Measurements from ENCODE around the gene CFAP54.

Gene CFAP54

GRCh38 chr12:96749999-96750398 lies 260.6 kb downstream of the CFAP54 start:
- no peak for DNase-seq (ENCODE audit: low read depth, low spot score)
- H3K4me3 ChIP-seq (ENCODE audit: low read length), result no peak overlapping the region
- no peaks in the 10 kb centered on the region for H3K4me1 ChIP-seq (ENCODE audit: control insufficient read depth, insufficient read depth, low read length)
- H3K27ac ChIP-seq (ENCODE audit: low read length), result no peak overlapping the region
- H3K9me3 ChIP-seq (ENCODE audit: control insufficient read depth, insufficient read depth, low read length), result no peaks in the 10 kb centered on the region
- no peaks in the 10 kb centered on the region for H3K36me3 ChIP-seq (ENCODE audit: control insufficient read depth, insufficient read depth, low read length)
- WGBS (ENCODE audit: insufficient coverage, insufficient read length), result no CpG with 5 or more reads among the region's 1 CpG
- H3K27me3 ChIP-seq (ENCODE audit: control insufficient read depth, insufficient read depth, low read length), result no peaks in the 10 kb centered on the region

DNA sequence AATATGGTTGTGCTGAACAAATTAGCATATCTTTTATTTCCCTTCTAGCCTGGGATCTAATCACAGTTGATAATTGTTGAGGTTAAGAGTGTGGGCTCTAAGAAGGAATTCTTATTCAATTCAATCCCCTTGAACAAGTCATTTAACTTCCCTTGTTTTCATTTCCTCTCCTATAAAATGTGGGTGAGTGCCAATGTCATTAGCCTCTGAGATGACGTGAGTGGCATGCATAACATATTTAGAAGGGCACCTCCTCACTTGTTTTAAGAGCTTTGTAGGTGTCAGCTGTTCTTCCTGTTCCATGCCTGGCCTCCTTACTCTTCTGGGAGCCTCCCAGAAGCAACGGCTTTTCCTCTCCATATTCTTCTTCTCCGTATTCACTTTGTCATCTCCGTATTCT lies 262.2 kb downstream of the CFAP54 start:
- H3K9me3 ChIP-seq (ENCODE audit: control insufficient read depth, insufficient read depth, low read length), result no peaks in the 10 kb centered on the region
- WGBS (ENCODE audit: insufficient coverage, insufficient read length), result no CpG with 5 or more reads among the region's 4 CpGs
- no peaks in the 10 kb centered on the region for H3K27me3 ChIP-seq (ENCODE audit: control insufficient read depth, insufficient read depth, low read length)
- H3K36me3 ChIP-seq (ENCODE audit: control insufficient read depth, insufficient read depth, low read length), result no peaks in the 10 kb centered on the region
- DNase-seq (ENCODE audit: low read depth, low spot score), result no peak
- no peak overlapping the region for H3K27ac ChIP-seq (ENCODE audit: low read length)
- H3K4me1 ChIP-seq (ENCODE audit: control insufficient read depth, insufficient read depth, low read length), result no peaks in the 10 kb centered on the region
- no peak overlapping the region for H3K4me3 ChIP-seq (ENCODE audit: low read length)

GRCh38 chr12:96752211-96752610 lies 262.8 kb downstream of the CFAP54 start:
- DNase-seq (ENCODE audit: low read depth, low spot score), result no peak
- no CpG with 5 or more reads among the region's 2 CpGs for WGBS (ENCODE audit: insufficient coverage, insufficient read length)

DNA sequence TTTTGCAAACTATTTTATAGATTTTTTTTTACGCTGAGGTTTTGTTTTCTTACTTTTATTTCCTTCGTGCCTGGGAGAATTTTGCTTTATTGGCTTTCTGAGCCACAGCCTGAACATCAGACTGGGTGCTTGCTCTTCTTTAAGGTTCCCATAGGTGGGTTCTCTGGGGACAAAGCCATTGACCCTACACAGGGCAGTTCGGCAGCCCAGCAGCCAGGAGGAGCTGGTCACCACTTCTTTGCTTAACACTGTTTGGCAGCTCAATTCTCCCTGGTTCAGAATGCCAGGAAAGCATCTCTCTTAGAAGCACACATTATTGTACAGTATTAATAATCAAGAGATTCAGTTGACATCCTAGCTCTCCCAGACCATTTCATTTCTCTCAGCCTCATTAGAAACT lies 276.9 kb downstream of the CFAP54 start:
- DNase-seq (ENCODE audit: low read depth, low spot score), result no peak
- H3K36me3 ChIP-seq (ENCODE audit: control insufficient read depth, insufficient read depth, low read length), result no peaks in the 10 kb centered on the region
- H3K4me1 ChIP-seq (ENCODE audit: control insufficient read depth, insufficient read depth, low read length), result no peaks in the 10 kb centered on the region
- WGBS (ENCODE audit: insufficient coverage, insufficient read length), result no CpG with 5 or more reads among the region's 3 CpGs
- no peaks in the 10 kb centered on the region for H3K27me3 ChIP-seq (ENCODE audit: control insufficient read depth, insufficient read depth, low read length)
- no peak overlapping the region for H3K27ac ChIP-seq (ENCODE audit: low read length)
- no peaks in the 10 kb centered on the region for H3K9me3 ChIP-seq (ENCODE audit: control insufficient read depth, insufficient read depth, low read length)
- no peak overlapping the region for H3K4me3 ChIP-seq (ENCODE audit: low read length)

More at GRCh38 chr12:96752211-96752610, 262.8 kb downstream of the CFAP54 start:
- H3K27me3 ChIP-seq (ENCODE audit: control insufficient read depth, insufficient read depth, low read length), result no peaks in the 10 kb centered on the region
- no peaks in the 10 kb centered on the region for H3K9me3 ChIP-seq (ENCODE audit: control insufficient read depth, insufficient read depth, low read length)
- H3K4me3 ChIP-seq (ENCODE audit: low read length), result no peak overlapping the region
- H3K4me1 ChIP-seq (ENCODE audit: control insufficient read depth, insufficient read depth, low read length), result no peaks in the 10 kb centered on the region
- no peak overlapping the region for H3K27ac ChIP-seq (ENCODE audit: low read length)
- no peaks in the 10 kb centered on the region for H3K36me3 ChIP-seq (ENCODE audit: control insufficient read depth, insufficient read depth, low read length)

GRCh38 chr12:96769400-96769799 lies 280.0 kb downstream of the CFAP54 start:
- H3K4me3 ChIP-seq (ENCODE audit: low read length), result no peak overlapping the region
- no peak overlapping the region for H3K27ac ChIP-seq (ENCODE audit: low read length)
- WGBS (ENCODE audit: insufficient coverage, insufficient read length), result no CpG with 5 or more reads among the region's 7 CpGs
- no peak for DNase-seq (ENCODE audit: low read depth, low spot score)
- no peaks in the 10 kb centered on the region for H3K27me3 ChIP-seq (ENCODE audit: control insufficient read depth, insufficient read depth, low read length)
- H3K4me1 ChIP-seq (ENCODE audit: control insufficient read depth, insufficient read depth, low read length), result no peaks in the 10 kb centered on the region
- no peaks in the 10 kb centered on the region for H3K9me3 ChIP-seq (ENCODE audit: control insufficient read depth, insufficient read depth, low read length)
- H3K36me3 ChIP-seq (ENCODE audit: control insufficient read depth, insufficient read depth, low read length), result no peaks in the 10 kb centered on the region

DNA sequence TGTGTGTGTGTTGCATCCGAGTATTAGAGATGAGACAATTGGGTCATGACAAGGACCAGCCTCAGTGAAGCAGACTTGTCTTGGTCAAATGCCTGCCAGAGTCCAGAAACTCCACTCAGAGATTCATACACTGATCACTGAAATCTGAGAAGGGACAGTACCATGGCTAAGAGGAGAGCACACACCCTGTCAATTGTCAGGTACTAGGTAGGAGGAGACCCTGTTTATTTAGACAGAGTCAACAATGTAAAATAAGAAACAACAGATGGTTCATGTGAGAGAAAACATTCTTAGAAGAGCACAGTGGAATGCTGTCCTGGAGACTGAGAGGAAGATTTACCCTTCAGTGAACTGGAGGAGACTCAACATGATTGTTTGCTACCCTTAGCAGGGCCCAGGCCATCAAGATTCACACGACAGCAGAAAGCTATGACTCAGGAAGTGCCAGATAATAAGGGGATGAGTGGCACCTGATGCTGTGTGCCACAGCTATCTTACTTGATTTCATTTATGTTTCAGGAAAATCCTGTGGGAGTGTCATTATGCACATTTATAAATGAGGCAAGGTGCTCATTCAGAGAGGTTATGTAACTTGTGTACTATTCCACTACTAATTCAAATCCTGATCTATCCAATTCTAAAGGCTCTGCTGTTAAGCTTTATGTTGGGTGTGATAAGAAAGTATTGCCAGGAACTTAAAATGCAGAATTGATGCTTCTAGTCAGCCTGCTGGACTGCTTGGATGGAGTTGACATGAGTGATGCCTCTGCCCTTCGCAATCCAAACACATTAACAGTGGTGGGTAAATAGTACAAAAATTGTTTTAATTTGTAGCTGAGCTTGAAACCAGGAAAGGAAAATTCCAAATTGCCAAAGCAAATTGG lies 281.1 kb downstream of the CFAP54 start:
- no CpG with 5 or more reads among the region's 3 CpGs for WGBS (ENCODE audit: insufficient coverage, insufficient read length)
- Histone ChIP-seq H3K9me3 (ENCODE audit: control insufficient read depth, insufficient read depth, low read length) (no peaks in the 10 kb centered on the region), H3K4me3 (ENCODE audit: low read length) (no peak overlapping the region), H3K4me1 (ENCODE audit: control insufficient read depth, insufficient read depth, low read length) (no peaks in the 10 kb centered on the region), H3K36me3 (ENCODE audit: control insufficient read depth, insufficient read depth, low read length) (no peaks in the 10 kb centered on the region), H3K27me3 (ENCODE audit: control insufficient read depth, insufficient read depth, low read length) (no peaks in the 10 kb centered on the region), H3K27ac (ENCODE audit: low read length) (no peak overlapping the region)
- no peak for DNase-seq (ENCODE audit: low read depth, low spot score)

- Histone ChIP-seq H3K9me3 (ENCODE audit: control insufficient read depth, insufficient read depth, low read length) (no peaks in the 10 kb centered on the region), H3K27ac (ENCODE audit: low read length) (no peak overlapping the region), H3K27me3 (ENCODE audit: control insufficient read depth, insufficient read depth, low read length) (no peaks in the 10 kb centered on the region), H3K4me3 (ENCODE audit: low read length) (no peak overlapping the region), H3K36me3 (ENCODE audit: control insufficient read depth, insufficient read depth, low read length) (no peaks in the 10 kb centered on the region), H3K4me1 (ENCODE audit: control insufficient read depth, insufficient read depth, low read length) (no peaks in the 10 kb centered on the region)
- no peak for DNase-seq (ENCODE audit: low read depth, low spot score)
- no CpG with 5 or more reads among the region's 2 CpGs for WGBS (ENCODE audit: insufficient coverage, insufficient read length)
Measured at GRCh38 chr12:96773031-96773430, 283.7 kb downstream of the CFAP54 start.

DNA sequence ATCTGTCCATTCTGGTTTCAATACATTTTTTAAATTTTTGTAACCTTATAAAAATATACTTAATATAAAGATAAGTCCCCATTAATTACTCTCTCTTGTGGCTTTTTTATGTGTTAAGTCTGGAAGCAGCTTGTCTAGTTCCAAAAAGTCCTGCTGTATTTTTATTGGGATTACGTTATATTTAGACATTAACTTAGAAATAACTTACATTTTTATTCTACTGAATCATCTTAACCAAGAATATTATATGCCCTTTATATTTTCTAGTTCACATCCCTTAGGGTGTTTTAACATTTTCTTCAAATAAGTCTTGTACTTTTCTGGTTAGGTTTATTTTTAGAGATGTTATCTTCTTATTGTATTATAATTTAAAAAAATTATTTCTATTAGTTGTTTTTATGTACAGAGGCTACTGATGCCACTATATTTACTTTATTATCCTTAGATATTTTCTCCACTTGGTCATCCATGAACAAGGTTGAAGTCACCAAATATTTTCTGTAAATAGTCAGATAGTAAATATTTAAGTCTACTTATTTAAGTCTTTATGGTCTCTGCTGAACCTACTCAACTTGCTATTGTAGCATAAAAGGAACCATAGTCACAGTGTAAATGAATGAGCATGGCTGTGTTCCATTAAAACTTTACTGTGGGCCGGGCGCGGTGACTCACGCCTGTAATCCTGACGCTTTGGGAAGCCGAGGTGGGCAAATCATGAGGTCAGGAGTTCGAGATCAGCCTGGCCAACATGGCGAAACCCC lies 285.3 kb downstream of the CFAP54 start:
- no peak for DNase-seq (ENCODE audit: low read depth, low spot score)
- Histone ChIP-seq H3K4me3 (ENCODE audit: low read length) (no peak overlapping the region), H3K27ac (ENCODE audit: low read length) (no peak overlapping the region), H3K9me3 (ENCODE audit: control insufficient read depth, insufficient read depth, low read length) (no peaks in the 10 kb centered on the region), H3K36me3 (ENCODE audit: control insufficient read depth, insufficient read depth, low read length) (no peaks in the 10 kb centered on the region), H3K4me1 (ENCODE audit: control insufficient read depth, insufficient read depth, low read length) (no peaks in the 10 kb centered on the region), H3K27me3 (ENCODE audit: control insufficient read depth, insufficient read depth, low read length) (no peaks in the 10 kb centered on the region)
- WGBS (ENCODE audit: insufficient coverage, insufficient read length), result no CpG with 5 or more reads among the region's 9 CpGs

DNA sequence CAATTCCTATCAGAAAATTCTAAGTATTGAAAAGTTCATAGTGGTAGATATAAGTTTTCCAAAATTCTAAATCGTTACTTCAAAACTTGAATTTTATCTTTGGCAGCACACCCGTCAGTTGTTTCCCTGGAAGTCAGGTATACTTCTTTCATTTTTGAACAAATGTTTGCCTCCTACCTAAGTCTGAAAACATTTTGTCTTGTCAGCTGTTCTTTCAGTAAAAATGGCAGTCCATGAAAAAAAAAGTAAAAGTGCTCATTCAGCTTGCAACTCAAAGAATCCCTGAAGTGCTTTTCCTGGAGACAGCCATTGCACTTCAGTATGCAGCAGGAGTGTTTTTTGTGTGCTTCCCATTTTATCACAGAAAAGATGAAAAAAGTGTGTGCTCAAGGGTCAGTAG lies 287.5 kb downstream of the CFAP54 start:
- WGBS (ENCODE audit: insufficient coverage, insufficient read length), result no CpG with 5 or more reads among the region's 2 CpGs
- no peaks in the 10 kb centered on the region for H3K9me3 ChIP-seq (ENCODE audit: control insufficient read depth, insufficient read depth, low read length)
- no peaks in the 10 kb centered on the region for H3K4me1 ChIP-seq (ENCODE audit: control insufficient read depth, insufficient read depth, low read length)
- no peak for DNase-seq (ENCODE audit: low read depth, low spot score)
- H3K36me3 ChIP-seq (ENCODE audit: control insufficient read depth, insufficient read depth, low read length), result no peaks in the 10 kb centered on the region
- no peak overlapping the region for H3K4me3 ChIP-seq (ENCODE audit: low read length)
- H3K27ac ChIP-seq (ENCODE audit: low read length), result no peak overlapping the region
- H3K27me3 ChIP-seq (ENCODE audit: control insufficient read depth, insufficient read depth, low read length), result no peaks in the 10 kb centered on the region

GRCh38 chr12:96780330-96780729 lies 291.0 kb downstream of the CFAP54 start:
- Histone ChIP-seq H3K27me3 (ENCODE audit: control insufficient read depth, insufficient read depth, low read length) (no peaks in the 10 kb centered on the region), H3K9me3 (ENCODE audit: control insufficient read depth, insufficient read depth, low read length) (no peaks in the 10 kb centered on the region), H3K4me3 (ENCODE audit: low read length) (no peak overlapping the region), H3K36me3 (ENCODE audit: control insufficient read depth, insufficient read depth, low read length) (no peaks in the 10 kb centered on the region), H3K4me1 (ENCODE audit: control insufficient read depth, insufficient read depth, low read length) (no peaks in the 10 kb centered on the region), H3K27ac (ENCODE audit: low read length) (no peak overlapping the region)
- no CpG with 5 or more reads among the region's 2 CpGs for WGBS (ENCODE audit: insufficient coverage, insufficient read length)
- no peak for DNase-seq (ENCODE audit: low read depth, low spot score)

Measured in iPS DF 6.9 (cell line).